Psoas muscle (tissue), 8 donors: ENCODE data around the gene UXS1. TPM values are rescaled to one million over a fixed set of nuclear protein-coding genes. Genes with fewer than 3 reads are reported as not detected.

Experiments used
- ATAC-seq, 4 donors: fragments of 200-7000 bp; cut with Tn5 transposase; one replicate each; pipeline ENCODE4 v1.9.1; 2020; ENCODE audit warnings: moderate library complexity in 3 of 4, mild to moderate bottlenecking in 2 of 4
- DNase-seq, 2 donors: peaks; one replicate each; pipeline ENCODE4 v3.0.0-alpha.2; 2020
- H3K27ac ChIP-seq: fragments of 200-600 bp; one replicate; pipeline ENCODE4 v1.8.0; 2022
- H3K27me3 ChIP-seq, 3 donors: fragments of 200-600 bp in 1 of 3; one replicate each; pipeline versions ENCODE4 v1.6.1 to v1.8.0; 2013 to 2022; ENCODE audit warnings: low read length in 2 of 3, mild to moderate bottlenecking in 2 of 3, moderate library complexity in 1 of 3; ENCODE audit not compliant: insufficient read depth in 3 of 3
- H3K36me3 ChIP-seq, 2 donors: fragments of 200-600 bp in 1 of 2; one replicate each; pipeline versions ENCODE4 v1.6.1 to v1.8.0; 2013 to 2022; ENCODE audit warnings: low read depth in 1 of 2, mild to moderate bottlenecking in 1 of 2, moderate library complexity in 1 of 2; ENCODE audit not compliant: insufficient read depth in 1 of 2
- H3K4me1 ChIP-seq: fragments of 200-600 bp; one replicate; pipeline ENCODE4 v1.8.0; 2022
- H3K4me3 ChIP-seq: fragments of 200-600 bp; one replicate; pipeline ENCODE4 v1.8.0; 2022; ENCODE audit warnings: mild to moderate bottlenecking
- H3K9me3 ChIP-seq: fragments of 200-600 bp; one replicate; pipeline ENCODE4 v1.8.0; 2022
- CTCF ChIP-seq: fragments of 200-600 bp; IDR thresholded peaks from one replicate; pipeline ENCODE4 v1.8.0; 2022; ENCODE audit warnings: antibody characterized with exemption
- WGBS, 3 donors: extraction: QIAGEN DNeasy Blood & Tissue Kit; methylation state at CpG; one replicate each; pipeline versions ENCODE4 v1.1.6 to v1.1.7; 2013; 5-methylcytosine and 5-hydroxymethylcytosine counted together
- intact Hi-C, 2 donors: fragments of 100-400 bp; cut with DNase I; formaldehyde crosslinking; loops; one replicate each; pipeline versions ENCODE4 v1.11.0 to v1.14.2; 2022
- polyA plus RNA-seq, 3 donors: library from polyadenylated mRNA; stranded (reverse); fragments of 200-250 nt; gene quantifications; one replicate each; pipeline ENCODE4 v1.2.3, GENCODE V29; 2013
- total RNA-seq, 4 donors: library from RNA; stranded (reverse); fragmentation: NEBNext Ultra II Directional in 2 of 4; extraction: Animal tissue kit (Norgen Biotek cat#: 25700) in 2 of 4; gene quantifications; one replicate each; pipeline versions ENCODE4 v1.2.1 to v1.2.4, GENCODE V29; 2021 to 2023
- donor health status: healthy with polysubstance abuse.
- donor health status: DM: no; HTN: no; CAD: no; lungs with moderate emphysema.
- donor health status: Bipolar disorder and iron deficiency.
- donor health status: healthy.
- donor health status: DM: yes; HTN: yes; CAD: no.
- donor health status: DM: no; HTN: no; CAD: no.
- donor health status: DM: no; HTN: no; CAD: no.
- donor health status: DM: yes; HTN: yes; CAD: no.

The UXS1 gene
- total and polyA plus RNA-seq, 7 donors: 12.2 to 36.0 (median 22.5) TPM

GRCh38 chr2:106044859-106045258 is 149.2 kb downstream of the UXS1 start:
- DNase-seq (no peak), ATAC-seq (no peak)
- Histone ChIP-seq H3K4me3 (no peak overlapping the region), H3K36me3 (no peaks in the 10 kb centered on the region), H3K4me1 (no peaks in the 10 kb centered on the region), H3K27me3 (no peaks in the 10 kb centered on the region), H3K9me3 (no peaks in the 10 kb centered on the region), H3K27ac (no peak overlapping the region)
- 71 to 85% (median 75%) methylated on average over 6 of the region's 6 CpGs for WGBS, 3 donors
- intact Hi-C loops: loop anchor here in 1 of 2 donors (5.0 kb wide), 1 partner anchor 1742 kb away; no protein-coding TSS in a partner anchor
- TF ChIP-seq CTCF: no peak

- Histone ChIP-seq H3K4me1 (no peaks in the 10 kb centered on the region), H3K36me3 (no peaks in the 10 kb centered on the region), H3K27me3 (no peaks in the 10 kb centered on the region), H3K9me3 (no peaks in the 10 kb centered on the region), H3K27ac (no peak overlapping the region), H3K4me3 (no peak overlapping the region)
- intact Hi-C loops: loop anchor here in 1 of 2 donors (5.0 kb wide), 1 partner anchor 1743 kb away; no protein-coding TSS in a partner anchor
- DNase-seq: no peak
- no peak for TF ChIP-seq CTCF
- WGBS, 3 donors: 69 to 73% (median 71%) methylated on average over 4 of the region's 4 CpGs
- ATAC-seq: no peak
Measured at GRCh38 chr2:106044021-106044420, 150.1 kb downstream of the UXS1 start.
